Heart left ventricle (tissue), 13 donors: Measurements from ENCODE around the gene PHF3.

ENCODE experiments used
- POLR2A ChIP-seq, 2 donors: fragments of 450-650 bp; IDR thresholded peaks; one replicate each; pipeline ENCODE4 v1.6.1; 2017; ENCODE audit warnings: antibody characterized with exemption in 2 of 2, mild to moderate bottlenecking in 2 of 2, moderate library complexity in 2 of 2
- TF ChIP-seq, protein P1 (sequence below), 12 donors: fragments of 200-600 bp; sonication (generic) in 4 of 12; IDR thresholded peaks; one replicate each; pipeline versions ENCODE4 v1.5.0 to v1.8.0; 2018 to 2022; ENCODE audit warnings: antibody characterized with exemption in 12 of 12, mild to moderate bottlenecking in 5 of 12
- donor health status: ischemic (EF 13 %, LVEDD 7.1; RV severe dilation, severe dysfunction).
- donor health status: DM: no; HTN: yes; CAD: no.
- donor health status: DM: no; HTN: no; CAD: no.
- donor health status: ischemic (EF 25% LVEDD 6.9; RV normal size, moderate dysfunction).
- donor health status: ischemic (EF 25% LVEDD 5.7; RV mildly dilated, moderate dysfunction).
- donor health status: ischemic (EF 35%, LVEDD 5.7; RV mildly dilated, moderate dysfunction).
- donor health status: nonischemic (EF 11% LVEDD 7.7; RV severe dilation, severe dysfunction).
- donor health status: DM: yes; HTN: yes; CAD: no.
- donor health status: PGD.
- donor health status: ischemic (EF 29% LVEDD 5.4; RV normal size, mild dysfunction).
- donor health status: nonischemic (EF 23%, LVEDD 6.1; RV moderate dilation, normal function).

DNA sequence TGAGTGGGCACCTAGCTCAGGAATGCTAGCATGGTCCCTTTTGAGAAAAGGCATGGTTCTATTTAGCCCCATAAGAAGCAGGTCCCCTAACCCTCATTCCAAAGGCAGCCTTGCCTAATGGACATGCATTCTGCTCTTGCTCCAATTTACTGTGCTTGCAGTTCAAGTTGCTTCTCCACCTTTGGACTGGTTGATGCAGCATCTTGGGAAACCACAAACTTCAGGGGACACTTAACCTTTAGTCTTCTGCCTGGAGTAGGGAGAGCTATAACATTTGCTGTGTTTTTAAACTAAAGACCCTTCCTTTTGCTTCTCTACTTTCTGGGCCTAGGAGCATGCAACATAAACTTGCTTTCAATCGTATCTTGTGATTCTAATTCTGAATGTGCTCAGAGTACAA lies 5.1 kb upstream of the PHF3 start:
- TF ChIP-seq, protein P1, sequence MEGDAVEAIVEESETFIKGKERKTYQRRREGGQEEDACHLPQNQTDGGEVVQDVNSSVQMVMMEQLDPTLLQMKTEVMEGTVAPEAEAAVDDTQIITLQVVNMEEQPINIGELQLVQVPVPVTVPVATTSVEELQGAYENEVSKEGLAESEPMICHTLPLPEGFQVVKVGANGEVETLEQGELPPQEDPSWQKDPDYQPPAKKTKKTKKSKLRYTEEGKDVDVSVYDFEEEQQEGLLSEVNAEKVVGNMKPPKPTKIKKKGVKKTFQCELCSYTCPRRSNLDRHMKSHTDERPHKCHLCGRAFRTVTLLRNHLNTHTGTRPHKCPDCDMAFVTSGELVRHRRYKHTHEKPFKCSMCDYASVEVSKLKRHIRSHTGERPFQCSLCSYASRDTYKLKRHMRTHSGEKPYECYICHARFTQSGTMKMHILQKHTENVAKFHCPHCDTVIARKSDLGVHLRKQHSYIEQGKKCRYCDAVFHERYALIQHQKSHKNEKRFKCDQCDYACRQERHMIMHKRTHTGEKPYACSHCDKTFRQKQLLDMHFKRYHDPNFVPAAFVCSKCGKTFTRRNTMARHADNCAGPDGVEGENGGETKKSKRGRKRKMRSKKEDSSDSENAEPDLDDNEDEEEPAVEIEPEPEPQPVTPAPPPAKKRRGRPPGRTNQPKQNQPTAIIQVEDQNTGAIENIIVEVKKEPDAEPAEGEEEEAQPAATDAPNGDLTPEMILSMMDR (IDR thresholded peaks at IDR 0.05): no peak
- no peak for TF ChIP-seq POLR2A (IDR thresholded peaks at IDR 0.05)
